Tibial nerve (tissue), 4 donors: ENCODE results near the gene BNC2.

Experiments
- EP300 ChIP-seq, 2 donors: sonication (generic); formaldehyde crosslinking; IDR thresholded peaks; one replicate each; pipeline ENCODE4 v1.6.1; 2017; ENCODE audit warnings: antibody characterized with exemption in 2 of 2, mild to moderate bottlenecking in 1 of 2
- POLR2A ChIP-seq, 2 donors: fragments of 450-650 bp; IDR thresholded peaks; one replicate each; pipeline ENCODE4 v1.6.1; 2017; ENCODE audit warnings: antibody characterized with exemption in 2 of 2, mild to moderate bottlenecking in 2 of 2, moderate library complexity in 2 of 2
- TF ChIP-seq, protein P1 (sequence below), 5 experiments: fragments of 200-600 bp in 3 of 5; fragments of 450-650 bp in 2 of 5; sonication (generic) in 3 of 5; IDR thresholded peaks; one replicate each; pipeline ENCODE4 v1.5.1; 2016 to 2019; ENCODE audit warnings: antibody characterized with exemption in 5 of 5, mild to moderate bottlenecking in 3 of 5, moderate library complexity in 2 of 5

DNA sequence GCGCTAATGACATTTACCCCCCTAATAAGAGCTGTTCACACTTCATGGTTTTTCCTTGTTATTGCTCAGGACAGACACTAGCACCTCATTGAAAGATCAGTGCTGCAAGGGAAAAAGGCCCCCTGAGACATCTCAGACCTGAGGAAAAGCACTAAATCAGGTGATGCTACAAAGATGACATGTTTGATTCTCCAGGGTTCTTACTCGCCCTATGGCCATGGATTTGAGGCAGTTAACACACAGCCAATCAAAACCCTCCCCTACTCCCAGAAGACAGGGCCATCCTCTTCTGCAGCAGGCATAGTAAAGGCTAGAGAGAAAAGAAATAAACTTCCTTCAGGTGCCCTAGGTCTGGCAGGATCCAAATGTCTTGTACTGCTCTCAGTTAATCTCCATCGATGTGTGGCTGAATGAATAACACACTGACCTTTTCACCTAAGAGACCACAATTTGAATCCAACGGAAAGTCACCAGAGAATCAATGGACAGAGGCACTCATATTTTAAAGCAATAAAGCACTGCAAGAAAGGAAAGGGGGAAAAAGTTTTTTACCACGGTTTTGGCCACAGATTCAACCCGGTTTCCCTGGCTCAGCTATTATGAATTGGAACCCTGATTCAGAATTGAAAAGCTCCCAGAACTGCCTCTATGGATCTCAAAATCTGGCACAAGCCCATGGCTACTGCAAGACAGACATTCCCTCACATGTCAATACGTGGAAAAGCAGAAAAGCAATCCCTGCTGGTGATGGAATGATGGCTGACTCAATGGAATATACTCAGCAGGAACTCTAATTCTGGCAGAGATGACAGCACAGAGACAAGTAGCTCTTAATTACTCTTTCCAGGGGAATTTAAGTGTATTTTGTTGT is 329.5 kb downstream of the BNC2 start:
- TF ChIP-seq, protein P1, sequence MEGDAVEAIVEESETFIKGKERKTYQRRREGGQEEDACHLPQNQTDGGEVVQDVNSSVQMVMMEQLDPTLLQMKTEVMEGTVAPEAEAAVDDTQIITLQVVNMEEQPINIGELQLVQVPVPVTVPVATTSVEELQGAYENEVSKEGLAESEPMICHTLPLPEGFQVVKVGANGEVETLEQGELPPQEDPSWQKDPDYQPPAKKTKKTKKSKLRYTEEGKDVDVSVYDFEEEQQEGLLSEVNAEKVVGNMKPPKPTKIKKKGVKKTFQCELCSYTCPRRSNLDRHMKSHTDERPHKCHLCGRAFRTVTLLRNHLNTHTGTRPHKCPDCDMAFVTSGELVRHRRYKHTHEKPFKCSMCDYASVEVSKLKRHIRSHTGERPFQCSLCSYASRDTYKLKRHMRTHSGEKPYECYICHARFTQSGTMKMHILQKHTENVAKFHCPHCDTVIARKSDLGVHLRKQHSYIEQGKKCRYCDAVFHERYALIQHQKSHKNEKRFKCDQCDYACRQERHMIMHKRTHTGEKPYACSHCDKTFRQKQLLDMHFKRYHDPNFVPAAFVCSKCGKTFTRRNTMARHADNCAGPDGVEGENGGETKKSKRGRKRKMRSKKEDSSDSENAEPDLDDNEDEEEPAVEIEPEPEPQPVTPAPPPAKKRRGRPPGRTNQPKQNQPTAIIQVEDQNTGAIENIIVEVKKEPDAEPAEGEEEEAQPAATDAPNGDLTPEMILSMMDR (IDR thresholded peaks at IDR 0.05) = no peak
- no peak for TF ChIP-seq POLR2A (IDR thresholded peaks at IDR 0.05)
- no peak for TF ChIP-seq EP300 (IDR thresholded peaks at IDR 0.05)
